A549 (cell line): ENCODE measurements around the gene SOX10.

ENCODE experiments used
- TF ChIP-seq, protein P1 (sequence below): fragments of >200 bp; sonication (Bioruptor Twin); formaldehyde crosslinking; IDR thresholded peaks from 3 replicates; pipeline ENCODE4 v1.5.1; 2016
- TF ChIP-seq, protein P2 (sequence below): fragments of 200-600 bp; sonication (generic); IDR thresholded peaks from 2 replicates; pipeline ENCODE4 v1.6.1; 2016; ENCODE audit warnings: antibody characterized with exemption, mild to moderate bottlenecking, moderate library complexity

DNA sequence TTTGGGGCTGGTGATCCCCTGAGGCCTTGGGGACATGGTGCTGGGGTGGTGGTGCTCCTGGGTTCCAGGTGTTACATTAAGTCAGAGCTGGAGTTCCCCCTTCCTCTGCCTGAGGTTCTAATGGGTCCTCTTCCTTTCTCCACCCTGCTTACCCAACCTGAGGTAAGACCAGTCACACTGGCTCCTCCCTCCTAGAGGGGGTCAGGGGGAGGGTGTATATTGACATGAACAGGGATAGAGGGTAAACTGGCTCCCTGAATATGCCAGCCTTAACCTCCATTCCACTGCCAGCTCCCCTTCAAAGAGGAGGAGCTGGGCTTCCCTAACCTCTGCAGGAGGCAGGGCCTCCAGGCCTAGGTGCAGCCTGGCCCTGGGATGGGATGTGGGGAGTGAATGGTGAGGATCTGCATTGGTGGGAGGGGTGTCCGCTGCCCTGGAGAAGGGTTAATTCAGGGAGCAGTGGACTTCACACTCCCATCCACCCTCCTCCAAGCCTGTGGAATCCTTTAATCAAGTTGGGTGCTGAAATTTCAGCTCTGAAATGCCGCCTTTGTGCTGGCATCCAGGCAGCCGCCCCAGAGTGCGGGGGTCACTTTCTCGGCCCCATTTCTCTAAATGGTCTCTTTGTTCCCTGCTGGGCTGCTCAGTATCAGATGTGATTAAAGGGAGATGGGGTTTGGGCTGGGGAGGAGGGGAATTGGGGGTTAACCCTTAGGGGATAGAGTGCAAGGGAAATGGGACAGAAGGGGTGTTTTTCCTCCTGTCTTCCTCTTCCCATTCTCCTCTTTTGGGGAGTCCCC, 15.7 kb downstream of the SOX10 start:
- TF ChIP-seq, protein P1, sequence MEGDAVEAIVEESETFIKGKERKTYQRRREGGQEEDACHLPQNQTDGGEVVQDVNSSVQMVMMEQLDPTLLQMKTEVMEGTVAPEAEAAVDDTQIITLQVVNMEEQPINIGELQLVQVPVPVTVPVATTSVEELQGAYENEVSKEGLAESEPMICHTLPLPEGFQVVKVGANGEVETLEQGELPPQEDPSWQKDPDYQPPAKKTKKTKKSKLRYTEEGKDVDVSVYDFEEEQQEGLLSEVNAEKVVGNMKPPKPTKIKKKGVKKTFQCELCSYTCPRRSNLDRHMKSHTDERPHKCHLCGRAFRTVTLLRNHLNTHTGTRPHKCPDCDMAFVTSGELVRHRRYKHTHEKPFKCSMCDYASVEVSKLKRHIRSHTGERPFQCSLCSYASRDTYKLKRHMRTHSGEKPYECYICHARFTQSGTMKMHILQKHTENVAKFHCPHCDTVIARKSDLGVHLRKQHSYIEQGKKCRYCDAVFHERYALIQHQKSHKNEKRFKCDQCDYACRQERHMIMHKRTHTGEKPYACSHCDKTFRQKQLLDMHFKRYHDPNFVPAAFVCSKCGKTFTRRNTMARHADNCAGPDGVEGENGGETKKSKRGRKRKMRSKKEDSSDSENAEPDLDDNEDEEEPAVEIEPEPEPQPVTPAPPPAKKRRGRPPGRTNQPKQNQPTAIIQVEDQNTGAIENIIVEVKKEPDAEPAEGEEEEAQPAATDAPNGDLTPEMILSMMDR: no peak
- TF ChIP-seq, protein P2, sequence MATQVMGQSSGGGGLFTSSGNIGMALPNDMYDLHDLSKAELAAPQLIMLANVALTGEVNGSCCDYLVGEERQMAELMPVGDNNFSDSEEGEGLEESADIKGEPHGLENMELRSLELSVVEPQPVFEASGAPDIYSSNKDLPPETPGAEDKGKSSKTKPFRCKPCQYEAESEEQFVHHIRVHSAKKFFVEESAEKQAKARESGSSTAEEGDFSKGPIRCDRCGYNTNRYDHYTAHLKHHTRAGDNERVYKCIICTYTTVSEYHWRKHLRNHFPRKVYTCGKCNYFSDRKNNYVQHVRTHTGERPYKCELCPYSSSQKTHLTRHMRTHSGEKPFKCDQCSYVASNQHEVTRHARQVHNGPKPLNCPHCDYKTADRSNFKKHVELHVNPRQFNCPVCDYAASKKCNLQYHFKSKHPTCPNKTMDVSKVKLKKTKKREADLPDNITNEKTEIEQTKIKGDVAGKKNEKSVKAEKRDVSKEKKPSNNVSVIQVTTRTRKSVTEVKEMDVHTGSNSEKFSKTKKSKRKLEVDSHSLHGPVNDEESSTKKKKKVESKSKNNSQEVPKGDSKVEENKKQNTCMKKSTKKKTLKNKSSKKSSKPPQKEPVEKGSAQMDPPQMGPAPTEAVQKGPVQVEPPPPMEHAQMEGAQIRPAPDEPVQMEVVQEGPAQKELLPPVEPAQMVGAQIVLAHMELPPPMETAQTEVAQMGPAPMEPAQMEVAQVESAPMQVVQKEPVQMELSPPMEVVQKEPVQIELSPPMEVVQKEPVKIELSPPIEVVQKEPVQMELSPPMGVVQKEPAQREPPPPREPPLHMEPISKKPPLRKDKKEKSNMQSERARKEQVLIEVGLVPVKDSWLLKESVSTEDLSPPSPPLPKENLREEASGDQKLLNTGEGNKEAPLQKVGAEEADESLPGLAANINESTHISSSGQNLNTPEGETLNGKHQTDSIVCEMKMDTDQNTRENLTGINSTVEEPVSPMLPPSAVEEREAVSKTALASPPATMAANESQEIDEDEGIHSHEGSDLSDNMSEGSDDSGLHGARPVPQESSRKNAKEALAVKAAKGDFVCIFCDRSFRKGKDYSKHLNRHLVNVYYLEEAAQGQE: no peak
